HAP-1 (cell line): ENCODE data around the gene ABHD15.
A peak's percentile ranks its signal among the peaks of the same experiment; 100 is the strongest.

Experiments used
- DNase-seq, 2 experiments: peaks; one replicate each; pipeline ENCODE4 v3.0.0-alpha.2; 2016 to 2020; ENCODE audit warnings: low spot score in 2 of 2
- H3K27me3 ChIP-seq: fragments of 250-450 bp; sonication (Bioruptor Pico); 2 replicates; pipeline ENCODE4 v1.5.1; 2020; ENCODE audit warnings: low read depth, mild to moderate bottlenecking, moderate library complexity
- H3K36me3 ChIP-seq: fragments of 250-450 bp; sonication (Bioruptor Pico); replicated peaks from 2 replicates; pipeline ENCODE4 v1.5.1; 2020; ENCODE audit warnings: mild to moderate bottlenecking
- H3K4me1 ChIP-seq: fragments of 250-450 bp; sonication (Bioruptor Pico); 2 replicates; pipeline ENCODE4 v1.5.1; 2020; ENCODE audit warnings: mild to moderate bottlenecking
- H3K4me3 ChIP-seq: fragments of 250-450 bp; sonication (Bioruptor Pico); 2 replicates; pipeline ENCODE4 v1.5.1; 2020; ENCODE audit warnings: mild to moderate bottlenecking, moderate library complexity
- H3K9me3 ChIP-seq: fragments of 250-450 bp; sonication (Bioruptor Pico); 2 replicates; pipeline ENCODE4 v1.5.1; 2020; ENCODE audit warnings: mild to moderate bottlenecking, moderate library complexity
- in situ Hi-C: fragments of 300-500 bp; cut with MboI; formaldehyde crosslinking; loops from 3 replicates; pipeline ENCODE4 v1.14.3; 2020; ENCODE audit warnings: low sequenced_read_pairs, inconsistent platforms, mixed read lengths

The ABHD15 gene

GRCh38 chr17:29566473-29567303 is at the start of gene ABHD15:
Gene ABHD15 (minus strand): TSS chr17:29567037. CDS start chr17:29566966, 71 bp downstream.
- in situ Hi-C loops = loop anchor here (5.0 kb wide), 1 partner anchor 51 kb away; no protein-coding TSS in a partner anchor
- H3K4me3 ChIP-seq = peak within 1 kb of the TSS; percentile 56
- peaks cover 12% of the 10 kb centered on the region for H3K4me1 ChIP-seq
- H3K9me3 ChIP-seq = no peaks in the 10 kb centered on the region
- peak; percentile 45 to 72 for DNase-seq
- no peaks in the 10 kb centered on the region for H3K27me3 ChIP-seq
- peaks cover 15% of the 10 kb centered on the region for H3K36me3 ChIP-seq

- no peaks in the 10 kb centered on the region for H3K9me3 ChIP-seq
- no peaks in the 10 kb centered on the region for H3K27me3 ChIP-seq
- DNase-seq = no peak
- H3K4me1 ChIP-seq = peaks cover 8% of the 10 kb centered on the region
- in situ Hi-C loops = loop anchor here (5.0 to 25.0 kb wide), 2 partner anchors 48 to 322 kb away; partner anchors contain the start of genes ABHD15, EFCAB5, SSH2 and TP53I13
- peaks cover 3% of the 10 kb centered on the region; the same call in 1 of the 2 replicates for H3K36me3 ChIP-seq
- no peak overlapping the region for H3K4me3 ChIP-seq
These were observed 48.9 kb upstream of the ABHD15 start for GRCh38 chr17:29615492-29616299.

GRCh38 chr17:29615048-29615385 is 48.2 kb upstream of the ABHD15 start:
- no peak for DNase-seq
- in situ Hi-C loops = loop anchor here (5.0 to 25.0 kb wide), 2 partner anchors 48 to 322 kb away; partner anchors contain the start of genes ABHD15, EFCAB5, SSH2 and TP53I13

GRCh38 chr17:29614349-29615047 is 47.7 kb upstream of the ABHD15 start:
- in situ Hi-C loops = loop anchor here (5.0 to 25.0 kb wide), 2 partner anchors 47 to 323 kb away; partner anchors contain the start of genes ABHD15, EFCAB5, SSH2 and TP53I13
- no peak overlapping the region for H3K4me3 ChIP-seq
- peaks cover 3% of the 10 kb centered on the region; the same call in 1 of the 2 replicates for H3K36me3 ChIP-seq
- peaks cover 8% of the 10 kb centered on the region for H3K4me1 ChIP-seq
- no peaks in the 10 kb centered on the region for H3K9me3 ChIP-seq
- H3K27me3 ChIP-seq = no peaks in the 10 kb centered on the region
- no peak for DNase-seq

More at GRCh38 chr17:29615048-29615385, 48.2 kb upstream of the ABHD15 start:
- no peaks in the 10 kb centered on the region for H3K27me3 ChIP-seq
- H3K4me3 ChIP-seq = no peak overlapping the region
- peaks cover 3% of the 10 kb centered on the region; the same call in 1 of the 2 replicates for H3K36me3 ChIP-seq
- H3K4me1 ChIP-seq = peaks cover 8% of the 10 kb centered on the region
- H3K9me3 ChIP-seq = no peaks in the 10 kb centered on the region

- in situ Hi-C loops = loop anchor here (25.0 kb wide), 1 partner anchor 323 kb away; the partner anchor contains the start of genes EFCAB5 and SSH2
- no peak for DNase-seq
These were observed 47.0 kb upstream of the ABHD15 start for GRCh38 chr17:29613856-29614255.

GRCh38 chr17:29613352-29613837 is 46.6 kb upstream of the ABHD15 start:
- in situ Hi-C loops = loop anchor here (25.0 kb wide), 1 partner anchor 324 kb away; the partner anchor contains the start of genes EFCAB5 and SSH2
- no peaks in the 10 kb centered on the region for H3K9me3 ChIP-seq
- H3K27me3 ChIP-seq = no peaks in the 10 kb centered on the region
- H3K4me3 ChIP-seq = no peak overlapping the region
- peaks cover 3% of the 10 kb centered on the region; the same call in 1 of the 2 replicates for H3K36me3 ChIP-seq
- DNase-seq = no peak
- peaks cover 8% of the 10 kb centered on the region for H3K4me1 ChIP-seq

More at GRCh38 chr17:29613856-29614255, 47.0 kb upstream of the ABHD15 start:
- Histone ChIP-seq H3K4me3 (no peak overlapping the region), H3K4me1 (peaks cover 8% of the 10 kb centered on the region), H3K27me3 (no peaks in the 10 kb centered on the region), H3K36me3 (peaks cover 3% of the 10 kb centered on the region; the same call in 1 of the 2 replicates), H3K9me3 (no peaks in the 10 kb centered on the region)

GRCh38 chr17:29612404-29613280 is 45.8 kb upstream of the ABHD15 start:
- no peaks in the 10 kb centered on the region for H3K27me3 ChIP-seq
- no peak overlapping the region for H3K4me3 ChIP-seq
- peaks cover 5% of the 10 kb centered on the region for H3K4me1 ChIP-seq
- in situ Hi-C loops = loop anchor here (25.0 kb wide), 1 partner anchor 325 kb away; the partner anchor contains the start of genes EFCAB5 and SSH2
- H3K9me3 ChIP-seq = no peaks in the 10 kb centered on the region
- H3K36me3 ChIP-seq = peaks cover 3% of the 10 kb centered on the region; the same call in 1 of the 2 replicates
- no peak for DNase-seq

GRCh38 chr17:29612094-29612403 is 45.2 kb upstream of the ABHD15 start:
- in situ Hi-C loops = loop anchor here (25.0 kb wide), 1 partner anchor 325 kb away; the partner anchor contains the start of genes EFCAB5 and SSH2
- no peak for DNase-seq
- Histone ChIP-seq H3K27me3 (no peaks in the 10 kb centered on the region), H3K4me3 (no peak overlapping the region), H3K36me3 (peaks cover 3% of the 10 kb centered on the region; the same call in 1 of the 2 replicates), H3K4me1 (no peaks in the 10 kb centered on the region), H3K9me3 (no peaks in the 10 kb centered on the region)

- no peak for DNase-seq
- Histone ChIP-seq H3K27me3 (no peaks in the 10 kb centered on the region), H3K4me3 (no peak overlapping the region), H3K36me3 (peaks cover 3% of the 10 kb centered on the region; the same call in 1 of the 2 replicates), H3K9me3 (no peaks in the 10 kb centered on the region), H3K4me1 (no peaks in the 10 kb centered on the region)
- in situ Hi-C loops = loop anchor here (25.0 kb wide), 1 partner anchor 326 kb away; the partner anchor contains the start of genes EFCAB5 and SSH2
These were observed 44.7 kb upstream of the ABHD15 start for GRCh38 chr17:29611351-29612093.

GRCh38 chr17:29610395-29610794 is 43.6 kb upstream of the ABHD15 start:
- peaks cover 3% of the 10 kb centered on the region; the same call in 1 of the 2 replicates for H3K36me3 ChIP-seq
- no peak overlapping the region for H3K4me3 ChIP-seq
- H3K27me3 ChIP-seq = no peaks in the 10 kb centered on the region
- no peak for DNase-seq
- H3K9me3 ChIP-seq = no peaks in the 10 kb centered on the region
- H3K4me1 ChIP-seq = no peaks in the 10 kb centered on the region
- in situ Hi-C loops = loop anchor here (25.0 kb wide), 1 partner anchor 327 kb away; the partner anchor contains the start of genes EFCAB5 and SSH2

- in situ Hi-C loops = loop anchor here (25.0 kb wide), 1 partner anchor 328 kb away; the partner anchor contains the start of genes EFCAB5 and SSH2
- H3K27me3 ChIP-seq = no peaks in the 10 kb centered on the region
- H3K4me3 ChIP-seq = no peak overlapping the region
- H3K4me1 ChIP-seq = no peaks in the 10 kb centered on the region; the same call in 1 of the 2 replicates
- peaks cover 3% of the 10 kb centered on the region; the same call in 1 of the 2 replicates for H3K36me3 ChIP-seq
- H3K9me3 ChIP-seq = no peaks in the 10 kb centered on the region
- no peak for DNase-seq
These were observed 42.1 kb upstream of the ABHD15 start for GRCh38 chr17:29608986-29609385.
